Measurements from ENCODE around the gene EMC7.

GRCh38 chr15:34079904-34080303 is 21.8 kb downstream of the EMC7 start:
- TF ChIP-seq ZNF274 (IDR thresholded peaks at IDR 0.05; ENCODE audit: low read depth, low read length) = no peak
- TF ChIP-seq ELF1 (IDR thresholded peaks at IDR 0.05; ENCODE audit: borderline replicate concordance, low read depth) = no peak
- no peak for TF ChIP-seq CTCF (IDR thresholded peaks at IDR 0.05 in 2 of 3, conservative IDR thresholded peaks at IDR 0.05 in 1 of 3; ENCODE audit: borderline replicate concordance in 1 of 3, insufficient read depth in 1 of 3, low read depth in 2 of 3, low read length in 2 of 3)
- TF ChIP-seq REST (IDR thresholded peaks at IDR 0.05; ENCODE audit: low read depth) = no peak
- TF ChIP-seq RAD21 (IDR thresholded peaks at IDR 0.05; ENCODE audit: low read depth) = no peak
